HG03060 (cell line): ENCODE results near the gene BCAS3.

Source experiments
- ATAC-seq: cut with Tn5 transposase; IDR thresholded peaks from one replicate; pipeline ENCODE4 v1.9.1; 2021; ENCODE audit warnings: low read depth, moderate number of reproducible peaks; ENCODE audit not compliant: unreplicated experiment

BCAS3 gene

GRCh38 chr17:61382796-61383688 lies 705.4 kb downstream of the BCAS3 start:
- ATAC-seq = no peak

- ATAC-seq = no peak
These were observed 706.1 kb downstream of the BCAS3 start for GRCh38 chr17:61383689-61384201.

- ATAC-seq = no peak
These were observed 706.7 kb downstream of the BCAS3 start for GRCh38 chr17:61384354-61384691.

GRCh38 chr17:61384692-61385576 lies 707.3 kb downstream of the BCAS3 start:
- ATAC-seq = no peak

- no peak for ATAC-seq
These were observed 708.1 kb downstream of the BCAS3 start for GRCh38 chr17:61385577-61386236.

- ATAC-seq = no peak
These were observed 708.6 kb downstream of the BCAS3 start for GRCh38 chr17:61386251-61386650.

GRCh38 chr17:61387011-61387410 lies 709.4 kb downstream of the BCAS3 start:
- ATAC-seq = no peak

GRCh38 chr17:61387511-61388305 lies 710.1 kb downstream of the BCAS3 start:
- no peak for ATAC-seq

GRCh38 chr17:61388561-61389356 lies 711.1 kb downstream of the BCAS3 start:
- no peak for ATAC-seq

- ATAC-seq = no peak
These were observed 712.2 kb downstream of the BCAS3 start for GRCh38 chr17:61389670-61390478.

- no peak for ATAC-seq
These were observed 712.8 kb downstream of the BCAS3 start for GRCh38 chr17:61390479-61390791.

- no peak for ATAC-seq
These were observed 714.1 kb downstream of the BCAS3 start for GRCh38 chr17:61391595-61392291.

GRCh38 chr17:61392679-61393078 lies 715.0 kb downstream of the BCAS3 start:
- ATAC-seq = no peak

GRCh38 chr17:61393550-61393903 lies 715.9 kb downstream of the BCAS3 start:
- no peak for ATAC-seq

GRCh38 chr17:61393904-61394629 lies 716.4 kb downstream of the BCAS3 start:
- ATAC-seq = no peak

- ATAC-seq = no peak
These were observed 717.2 kb downstream of the BCAS3 start for GRCh38 chr17:61394630-61395408.
